KOPT-K1 (cell line): ENCODE data around the gene TNFSF13.
A peak's percentile ranks its signal among the peaks of the same experiment; 100 is the strongest.

Experiments used
- H3K27ac ChIP-seq: fragments of 200-600 bp; sonication (generic); 2 replicates; pipeline ENCODE4 v1.5.1; 2016; ENCODE audit warnings: antibody characterized with exemption, mild to moderate bottlenecking, low read depth, low read length; ENCODE audit not compliant: poor library complexity, severe bottlenecking
- H3K36me3 ChIP-seq: fragments of 200-600 bp; sonication (generic); 2 replicates; pipeline ENCODE4 v1.5.1; 2017; ENCODE audit warnings: antibody characterized with exemption, mild to moderate bottlenecking, low read length, moderate library complexity; ENCODE audit not compliant: insufficient read depth
- H3K9me3 ChIP-seq: fragments of 200-600 bp; sonication (generic); 2 replicates; pipeline ENCODE4 v1.5.1; 2017; ENCODE audit warnings: antibody characterized with exemption, low read length, mild to moderate bottlenecking; ENCODE audit not compliant: insufficient read depth, poor library complexity, severe bottlenecking

Gene TNFSF13

DNA sequence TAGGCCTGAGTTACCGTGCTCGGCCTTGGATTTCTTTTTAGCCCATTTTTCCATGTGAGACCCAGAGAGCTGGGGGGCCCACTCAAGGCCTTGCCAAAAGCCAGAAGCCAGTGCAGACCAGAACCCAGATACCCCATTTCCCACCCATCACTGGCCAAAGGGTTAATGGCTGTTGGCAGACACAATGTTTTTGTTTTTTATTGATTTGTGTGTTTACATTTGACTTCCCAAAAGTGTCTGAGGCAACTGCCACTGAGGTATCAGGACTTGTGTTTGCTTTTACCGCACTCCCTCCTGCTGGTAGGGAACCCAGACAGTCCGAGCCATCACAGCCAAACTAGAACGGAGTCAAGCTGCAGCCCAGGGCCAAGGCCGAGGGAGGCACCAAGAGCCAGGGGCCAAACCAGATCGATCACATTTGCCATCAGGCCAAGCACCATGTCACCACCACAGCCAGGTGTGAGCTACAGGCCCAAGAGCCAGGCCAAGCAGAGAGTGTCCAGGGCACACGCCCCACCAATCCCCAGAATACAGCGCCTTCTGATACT is 17.4 kb upstream of the TNFSF13 start:
- Histone ChIP-seq H3K36me3 (no peaks in the 10 kb centered on the region), H3K27ac (no peak overlapping the region), H3K9me3 (peaks cover 18% of the 10 kb centered on the region)

DNA sequence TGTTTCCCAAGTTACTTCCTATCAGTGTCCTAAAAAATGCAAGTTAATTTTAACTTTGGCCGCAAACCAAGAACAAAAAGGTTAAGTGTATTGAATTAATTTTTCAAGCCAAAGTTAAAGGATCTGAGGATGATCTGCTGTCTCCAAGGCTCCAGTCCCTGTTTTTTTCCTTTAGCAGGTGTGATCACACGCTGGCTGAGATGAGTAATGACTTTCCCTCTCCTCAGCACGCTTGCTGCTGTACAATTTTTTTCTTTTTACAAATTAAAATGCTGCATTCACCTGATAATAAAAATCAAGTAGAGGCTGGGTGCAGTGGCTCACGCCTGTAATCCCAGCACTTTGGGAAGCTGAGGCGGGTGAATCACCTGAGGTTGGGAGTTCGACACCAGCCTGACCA is 13.6 kb upstream of the TNFSF13 start:
- Histone ChIP-seq H3K9me3 (no peaks in the 10 kb centered on the region), H3K27ac (no peak overlapping the region), H3K36me3 (no peaks in the 10 kb centered on the region)

DNA sequence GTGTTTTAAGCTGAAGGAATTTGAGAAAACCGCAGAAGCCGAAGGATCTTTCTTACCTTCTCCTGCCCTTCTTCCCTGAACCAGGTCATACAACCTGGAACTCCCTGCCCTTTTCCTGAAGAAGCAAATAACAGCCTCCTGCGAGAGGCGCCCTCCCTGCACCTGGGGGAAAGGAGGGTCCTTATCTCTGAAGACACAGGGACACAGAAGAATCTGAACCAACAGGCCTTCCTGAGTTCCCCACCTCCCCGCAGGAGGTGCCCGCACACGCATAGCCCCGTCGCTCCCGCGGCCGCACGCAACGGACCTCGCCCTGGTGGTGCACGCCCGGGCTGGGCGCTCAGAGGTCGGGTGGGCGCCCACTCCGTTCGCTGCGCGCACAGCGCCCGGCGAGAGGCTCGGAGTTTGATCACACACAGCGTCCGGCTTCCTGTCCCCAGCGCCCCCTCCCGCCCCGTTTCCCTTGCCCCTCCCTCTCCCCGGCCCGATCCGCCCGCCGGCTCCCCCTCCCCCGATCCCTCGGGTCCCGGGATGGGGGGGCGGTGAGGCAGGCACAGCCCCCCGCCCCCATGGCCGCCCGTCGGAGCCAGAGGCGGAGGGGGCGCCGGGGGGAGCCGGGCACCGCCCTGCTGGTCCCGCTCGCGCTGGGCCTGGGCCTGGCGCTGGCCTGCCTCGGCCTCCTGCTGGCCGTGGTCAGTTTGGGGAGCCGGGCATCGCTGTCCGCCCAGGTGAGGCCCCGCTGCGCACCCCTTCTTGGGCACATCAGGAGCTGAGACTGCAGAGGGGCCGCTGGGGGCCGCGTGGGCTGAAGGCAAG is 9.8 kb upstream of the TNFSF13 start, which contains the start of gene TNFSF12:
Gene TNFSF12, plus strand, starts transcription at position 474 of the 816 bp plus-strand sequence. Its CDS starts 96 bp downstream, at position 570.
- H3K27ac ChIP-seq, result peak within 1 kb of the TSS; percentile 7
- H3K9me3 ChIP-seq, result no peaks in the 10 kb centered on the region
- no peaks in the 10 kb centered on the region for H3K36me3 ChIP-seq

DNA sequence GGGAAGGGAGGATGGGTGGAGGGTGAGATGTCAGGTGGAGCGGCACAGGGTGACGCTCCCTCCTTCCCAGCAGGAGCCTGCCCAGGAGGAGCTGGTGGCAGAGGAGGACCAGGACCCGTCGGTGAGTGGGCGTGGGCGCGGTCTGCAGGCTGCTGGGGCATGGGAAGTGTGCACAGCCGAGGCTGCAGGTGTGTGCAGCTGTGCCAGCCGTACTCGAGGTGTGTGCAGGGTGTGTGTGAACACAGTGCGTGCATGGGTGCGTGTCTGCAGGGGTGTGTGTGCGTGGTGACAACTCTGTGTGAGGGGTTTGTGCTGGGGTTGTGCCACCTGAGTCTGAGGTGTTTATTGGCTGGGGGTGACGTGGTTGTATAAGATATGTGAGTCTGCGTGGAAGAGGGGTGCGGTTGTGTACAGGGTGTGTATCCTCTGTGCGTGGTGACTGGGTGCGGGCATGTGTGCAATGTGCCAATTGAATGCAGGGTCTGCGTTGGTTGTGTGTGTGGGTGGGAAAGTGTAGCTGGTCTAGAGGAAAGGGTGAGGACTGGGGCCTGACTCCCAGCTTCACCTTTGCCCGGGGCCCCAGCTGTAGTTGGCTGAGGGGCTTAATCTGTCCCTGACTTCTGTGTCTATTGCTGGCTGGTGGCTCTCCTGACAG is 9.0 kb upstream of the TNFSF13 start:
- no peaks in the 10 kb centered on the region for H3K9me3 ChIP-seq
- H3K27ac ChIP-seq, result no peak overlapping the region
- no peaks in the 10 kb centered on the region for H3K36me3 ChIP-seq

DNA sequence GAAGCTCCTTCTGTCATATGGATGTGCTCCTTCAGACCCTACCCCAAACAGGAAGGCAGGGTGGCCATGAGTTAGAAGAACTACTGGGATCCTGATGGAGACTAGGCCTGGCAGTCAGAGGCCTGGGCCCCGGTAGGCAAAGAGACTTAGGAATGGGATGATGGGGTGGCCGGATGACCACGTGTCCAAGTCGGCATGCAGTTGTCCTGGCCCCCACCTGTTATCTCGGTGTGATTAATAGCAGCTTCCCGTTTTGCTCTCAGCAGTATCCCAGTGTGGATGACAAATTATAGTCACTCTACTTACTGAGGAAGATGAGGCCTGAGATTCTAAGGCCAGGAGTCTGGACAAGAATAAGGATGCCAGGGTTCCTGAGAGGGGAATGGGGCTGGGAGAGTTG is 8.2 kb upstream of the TNFSF13 start:
- Histone ChIP-seq H3K9me3 (no peaks in the 10 kb centered on the region), H3K36me3 (no peaks in the 10 kb centered on the region), H3K27ac (peak overlapping the region; percentile 67)

DNA sequence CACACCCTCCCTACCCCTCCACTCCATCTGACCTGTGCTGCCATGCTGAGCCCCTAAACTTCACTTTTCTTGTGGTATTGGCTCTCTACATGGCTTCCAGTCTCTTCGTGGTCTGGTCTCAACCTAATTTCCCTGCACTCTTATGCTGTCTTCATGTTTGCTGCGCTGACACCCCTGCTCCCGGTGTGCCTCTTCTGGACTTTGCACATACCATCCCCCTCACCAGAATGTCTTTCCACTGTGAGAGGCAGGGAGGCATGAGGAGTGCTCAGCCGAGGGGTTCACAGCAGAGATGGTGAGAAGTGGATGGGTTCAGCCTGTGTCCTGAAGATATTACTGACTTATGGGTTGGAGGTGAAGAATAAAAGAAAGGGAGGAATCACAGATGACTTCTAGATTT is 7.2 kb upstream of the TNFSF13 start:
- no peaks in the 10 kb centered on the region for H3K36me3 ChIP-seq
- H3K27ac ChIP-seq, result peak overlapping the region; percentile 67
- no peaks in the 10 kb centered on the region for H3K9me3 ChIP-seq

DNA sequence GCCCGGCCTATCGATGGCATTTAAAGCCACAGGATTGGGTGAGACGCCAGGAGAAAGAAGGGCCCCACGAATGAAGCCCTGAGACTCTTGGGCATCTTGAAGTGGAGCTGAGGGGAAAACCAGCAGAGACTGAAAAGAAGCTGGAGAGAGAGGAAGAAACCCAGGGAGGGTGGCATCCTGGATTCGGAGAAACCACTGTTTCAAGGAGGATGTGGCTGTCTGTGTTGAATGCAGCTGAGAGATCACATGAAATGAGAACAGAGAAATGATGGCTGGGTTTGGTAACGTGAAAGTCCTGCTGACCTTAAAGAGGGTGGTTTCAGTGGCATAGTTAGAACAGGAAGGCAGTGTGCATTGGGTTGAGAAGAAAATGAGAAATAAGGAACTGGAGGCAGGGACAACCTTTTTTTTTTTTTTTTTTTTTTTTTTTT is 5.9 kb upstream of the TNFSF13 start:
- H3K9me3 ChIP-seq, result no peaks in the 10 kb centered on the region
- H3K27ac ChIP-seq, result peak overlapping the region; percentile 67
- no peaks in the 10 kb centered on the region for H3K36me3 ChIP-seq

DNA sequence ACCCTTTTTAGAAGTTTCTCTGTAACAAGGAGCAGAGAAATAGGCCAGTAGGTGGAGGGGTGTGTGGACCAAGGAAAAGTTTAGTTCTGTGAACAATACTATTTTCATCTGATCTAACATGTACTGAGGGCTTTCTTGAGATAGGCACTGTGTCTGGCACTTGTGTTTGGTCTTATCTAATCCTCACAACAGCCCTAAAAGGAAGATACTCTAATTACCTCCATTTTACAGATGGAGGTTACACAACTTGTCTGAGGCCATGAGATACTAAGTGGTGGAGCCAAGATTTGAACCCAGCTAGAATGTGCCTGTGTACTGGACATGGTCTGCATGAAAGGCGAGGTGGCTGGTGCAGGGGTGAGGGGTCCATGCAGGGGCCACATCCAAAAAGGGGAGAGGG is 5.2 kb upstream of the TNFSF13 start:
- H3K27ac ChIP-seq, result peak overlapping the region; percentile 67
- H3K9me3 ChIP-seq, result no peaks in the 10 kb centered on the region
- H3K36me3 ChIP-seq, result no peaks in the 10 kb centered on the region

DNA sequence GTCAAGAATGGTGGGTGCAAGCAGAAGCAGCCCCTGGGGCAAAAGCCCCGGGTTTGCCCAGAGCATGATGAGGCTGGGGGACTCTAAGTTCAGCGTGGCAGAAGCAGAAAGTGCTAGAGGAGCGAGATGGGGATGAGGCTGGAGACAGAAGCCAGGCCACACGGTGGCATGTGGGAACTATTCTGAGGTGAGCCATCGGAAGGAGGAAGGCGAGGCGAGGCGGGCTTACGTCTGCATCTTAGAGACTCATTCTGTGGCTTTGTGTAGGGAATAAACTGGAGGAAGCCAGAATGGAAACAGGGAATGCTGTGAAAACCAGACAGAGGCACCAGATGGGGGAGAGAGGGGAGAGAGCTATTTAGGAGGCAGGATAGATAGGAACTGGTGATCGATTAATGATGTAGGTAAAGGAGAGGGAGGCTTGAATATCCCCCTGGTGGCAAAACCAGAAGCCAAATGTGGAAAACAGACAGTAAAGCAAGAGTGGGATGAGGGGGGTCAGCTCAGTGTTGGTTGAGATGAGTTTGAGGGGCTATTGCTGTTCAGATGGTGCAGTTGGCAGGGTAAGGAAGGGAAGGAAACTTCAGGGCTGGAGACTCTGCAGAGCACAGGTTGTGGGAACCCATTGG is 3.1 kb upstream of the TNFSF13 start:
- H3K27ac ChIP-seq, result no peak overlapping the region
- H3K9me3 ChIP-seq, result no peaks in the 10 kb centered on the region
- no peaks in the 10 kb centered on the region for H3K36me3 ChIP-seq

DNA sequence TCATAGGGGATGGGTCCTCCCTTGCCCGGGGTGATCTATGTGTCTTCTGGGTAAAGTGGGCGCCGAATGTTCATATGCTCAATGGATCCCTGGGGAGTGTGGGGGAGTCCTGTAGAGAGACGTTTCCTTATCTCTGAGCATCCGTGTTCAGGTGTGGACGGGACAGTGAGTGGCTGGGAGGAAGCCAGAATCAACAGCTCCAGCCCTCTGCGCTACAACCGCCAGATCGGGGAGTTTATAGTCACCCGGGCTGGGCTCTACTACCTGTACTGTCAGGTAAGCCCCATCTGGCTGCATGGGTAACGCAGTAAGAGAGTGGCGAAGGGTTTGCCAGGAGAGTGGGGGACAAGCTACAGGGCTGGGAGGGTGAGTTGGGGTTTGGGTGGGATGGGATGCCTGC is 1.9 kb upstream of the TNFSF13 start:
- Histone ChIP-seq H3K36me3 (no peaks in the 10 kb centered on the region), H3K27ac (no peak overlapping the region), H3K9me3 (no peaks in the 10 kb centered on the region)

DNA sequence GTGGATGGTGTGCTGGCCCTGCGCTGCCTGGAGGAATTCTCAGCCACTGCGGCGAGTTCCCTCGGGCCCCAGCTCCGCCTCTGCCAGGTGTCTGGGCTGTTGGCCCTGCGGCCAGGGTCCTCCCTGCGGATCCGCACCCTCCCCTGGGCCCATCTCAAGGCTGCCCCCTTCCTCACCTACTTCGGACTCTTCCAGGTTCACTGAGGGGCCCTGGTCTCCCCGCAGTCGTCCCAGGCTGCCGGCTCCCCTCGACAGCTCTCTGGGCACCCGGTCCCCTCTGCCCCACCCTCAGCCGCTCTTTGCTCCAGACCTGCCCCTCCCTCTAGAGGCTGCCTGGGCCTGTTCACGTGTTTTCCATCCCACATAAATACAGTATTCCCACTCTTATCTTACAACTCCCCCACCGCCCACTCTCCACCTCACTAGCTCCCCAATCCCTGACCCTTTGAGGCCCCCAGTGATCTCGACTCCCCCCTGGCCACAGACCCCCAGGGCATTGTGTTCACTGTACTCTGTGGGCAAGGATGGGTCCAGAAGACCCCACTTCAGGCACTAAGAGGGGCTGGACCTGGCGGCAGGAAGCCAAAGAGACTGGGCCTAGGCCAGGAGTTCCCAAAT is 1.3 kb upstream of the TNFSF13 start:
- Histone ChIP-seq H3K27ac (no peak overlapping the region), H3K36me3 (no peaks in the 10 kb centered on the region), H3K9me3 (no peaks in the 10 kb centered on the region)

DNA sequence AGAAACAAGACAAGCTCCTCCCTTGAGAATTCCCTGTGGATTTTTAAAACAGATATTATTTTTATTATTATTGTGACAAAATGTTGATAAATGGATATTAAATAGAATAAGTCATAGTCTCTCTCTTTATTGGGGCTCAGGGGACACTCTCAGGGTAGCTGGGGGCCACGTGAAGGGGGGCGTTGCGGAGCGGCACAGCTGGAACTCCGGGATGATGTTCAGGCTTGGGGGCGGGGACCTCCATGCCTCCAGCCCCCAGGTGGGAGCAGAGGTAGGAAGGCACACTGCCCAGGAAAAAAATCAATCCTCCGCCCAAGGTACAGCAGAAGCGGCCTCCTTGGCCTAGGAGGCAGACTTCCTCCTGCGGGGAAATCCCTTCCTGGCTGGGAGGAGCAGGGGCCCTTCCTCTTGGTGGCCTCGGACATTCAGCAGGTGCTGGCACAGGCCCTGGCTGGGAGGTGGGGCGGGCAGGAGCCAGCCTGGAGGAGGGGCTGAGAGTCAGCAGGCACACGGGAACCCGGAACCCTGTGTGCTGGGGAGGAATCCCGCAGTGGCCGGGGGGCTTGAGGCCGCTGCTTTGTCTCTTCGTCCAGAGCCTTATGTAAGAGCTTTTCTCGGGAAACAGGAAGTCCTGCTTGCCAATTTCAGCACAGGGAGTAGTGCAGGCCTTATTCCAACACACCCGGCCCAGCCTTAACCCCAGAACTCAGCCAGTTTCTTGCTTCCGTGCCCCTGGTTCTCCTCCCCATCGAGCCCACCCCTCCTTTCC is 591 bp upstream of the TNFSF13 start:
- no peak overlapping the region for H3K27ac ChIP-seq
- H3K36me3 ChIP-seq, result peaks cover 2% of the 10 kb centered on the region; the same call in 1 of the 2 replicates
- H3K9me3 ChIP-seq, result no peaks in the 10 kb centered on the region

DNA sequence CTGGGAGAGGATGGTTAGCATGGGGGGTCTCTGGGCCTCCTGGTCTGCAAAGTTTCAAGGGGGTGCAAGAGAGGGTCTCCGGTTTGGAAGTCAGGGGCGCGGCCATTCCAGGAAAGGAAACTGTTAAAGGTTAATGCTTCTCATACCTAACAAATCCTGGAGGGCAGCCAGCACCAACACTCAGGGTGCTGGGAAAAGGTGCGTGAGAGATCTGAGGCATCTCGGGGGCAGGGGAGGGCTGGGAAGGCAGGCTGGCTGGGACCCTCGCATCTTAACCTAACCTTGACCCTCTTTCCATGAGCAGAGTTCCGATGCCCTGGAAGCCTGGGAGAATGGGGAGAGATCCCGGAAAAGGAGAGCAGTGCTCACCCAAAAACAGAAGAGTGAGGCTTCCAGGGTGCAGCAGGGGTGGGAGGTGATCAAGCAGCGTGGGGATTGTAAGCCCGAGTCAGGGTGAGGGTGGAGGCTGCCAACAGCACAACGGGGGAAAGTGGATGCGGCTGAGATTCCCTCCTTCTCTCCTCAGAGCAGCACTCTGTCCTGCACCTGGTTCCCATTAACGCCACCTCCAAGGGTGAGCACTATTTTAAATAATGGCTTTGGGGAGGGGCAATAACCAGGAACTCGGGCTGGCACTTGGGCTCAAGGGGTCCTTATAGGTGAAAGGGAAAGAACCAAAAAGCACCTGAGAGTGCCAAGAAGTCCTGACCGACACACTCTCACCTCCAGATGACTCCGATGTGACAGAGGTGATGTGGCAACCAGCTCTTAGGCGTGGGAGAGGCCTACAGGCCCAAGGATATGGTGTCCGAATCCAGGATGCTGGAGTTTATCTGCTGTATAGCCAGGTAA is 996 bp downstream of the TNFSF13 start:
- Histone ChIP-seq H3K9me3 (no peaks in the 10 kb centered on the region), H3K36me3 (peaks cover 18% of the 10 kb centered on the region), H3K27ac (no peak overlapping the region)
